ENCODE data around the gene THOC5.

DNA sequence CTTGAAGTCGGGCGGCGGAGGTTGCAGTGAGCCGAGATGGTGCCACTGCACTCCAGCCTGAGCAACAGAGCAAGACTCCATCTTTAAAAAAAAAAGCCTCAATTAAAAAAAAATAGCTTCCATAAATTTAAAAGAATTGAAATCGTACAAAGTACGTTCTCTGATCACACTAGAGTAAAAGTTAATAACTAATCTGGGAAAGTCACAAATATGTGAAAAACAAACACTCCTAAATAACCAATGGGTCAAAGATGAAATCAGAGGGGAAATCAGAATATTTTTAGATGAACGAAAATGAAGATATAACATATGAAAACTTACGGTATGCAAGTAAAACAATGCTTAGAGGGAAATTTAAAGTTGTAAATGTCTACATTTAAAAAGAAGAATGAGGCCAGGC lies 53.7 kb downstream of the THOC5 start:
- no peak for TF ChIP-seq CTCF (IDR thresholded peaks at IDR 0.05)
- TF ChIP-seq EP300 (IDR thresholded peaks at IDR 0.05): no peak
- no peak for TF ChIP-seq POLR2A (IDR thresholded peaks at IDR 0.05)
